B cell (primary cell): ENCODE results near the gene ITGB7. TPM values are rescaled to one million over a fixed set of nuclear protein-coding genes. Genes with fewer than 3 reads are reported as not detected.

Experiments
- ATAC-seq: fragments of 200-7000 bp; cut with Tn5 transposase; one replicate; pipeline ENCODE4 v1.10.0; 2021; ENCODE audit warnings: low read depth, mild to moderate bottlenecking, moderate number of reproducible peaks, moderate library complexity
- CTCF ChIA-PET: fragments of 350-600 bp; sonication (Branson Sonifier 250); formaldehyde crosslinking; loops from one replicate; lab custom pipeline; 2021; ENCODE audit warnings: antibody characterized with exemption, inconsistent platforms; lab: Charles Lee
- POLR2A ChIA-PET: fragments of 350-600 bp; sonication (Branson Sonifier 250); formaldehyde crosslinking; loops from one replicate; lab custom pipeline; 2021; ENCODE audit warnings: antibody characterized with exemption; lab: Charles Lee
- DNase-seq: peaks from one replicate; pipeline ENCODE4 v3.0.0; 2013
- H2AFZ ChIP-seq: 2 replicates; pipeline ENCODE4 v1.6.1; 2012; ENCODE audit warnings: mild to moderate bottlenecking, low read depth, low read length; ENCODE audit not compliant: insufficient read depth, poor library complexity, severe bottlenecking
- H3K27ac ChIP-seq, 2 donors: 1 replicate in 1 of 2; 2 replicates in 1 of 2; pipeline ENCODE4 v1.5.1; 2012 to 2013; ENCODE audit warnings: low read length in 2 of 2, mild to moderate bottlenecking in 2 of 2, moderate library complexity in 1 of 2
- H3K27me3 ChIP-seq, 4 experiments: fragments of 200-600 bp in 1 of 4; sonication (generic) in 1 of 4; replicated peaks in 1 of 4; 1 replicate in 2 of 4; 2 replicates in 2 of 4; pipeline versions ENCODE4 v1.6.1 to v1.7.0; 2013 to 2016; ENCODE audit warnings: low read length in 3 of 4, mild to moderate bottlenecking in 2 of 4, mixed read lengths in 1 of 4, moderate library complexity in 1 of 4; ENCODE audit not compliant: insufficient read depth in 4 of 4, control insufficient read depth in 3 of 4; ENCODE audit errors: control extremely low read depth in 1 of 4
- H3K36me3 ChIP-seq, 2 experiments: replicated peaks in 1 of 2; 1 replicate in 1 of 2; 2 replicates in 1 of 2; pipeline versions ENCODE4 v1.6.1 to v1.7.1; 2013; ENCODE audit warnings: low read length in 1 of 2; ENCODE audit not compliant: insufficient read depth in 2 of 2, control insufficient read depth in 1 of 2; ENCODE audit errors: control extremely low read depth in 1 of 2, extremely low read depth in 1 of 2
- H3K4me1 ChIP-seq, 2 donors: fragments of 200-600 bp in 1 of 2; sonication (generic) in 1 of 2; 1 replicate in 1 of 2; 2 replicates in 1 of 2; pipeline versions ENCODE4 v1.5.1 to v1.6.1; 2013 to 2017; ENCODE audit warnings: low read length in 2 of 2; ENCODE audit not compliant: control insufficient read depth in 2 of 2, insufficient read depth in 2 of 2
- H3K4me2 ChIP-seq: replicated peaks from 2 replicates; pipeline ENCODE3; 2012; ENCODE audit warnings: mild to moderate bottlenecking, low read depth, low read length; ENCODE audit not compliant: poor library complexity, severe bottlenecking
- H3K4me3 ChIP-seq, 5 experiments: fragments of 200-600 bp in 1 of 5; sonication (generic) in 1 of 5; 1 replicate in 3 of 5; 2 replicates in 2 of 5; pipeline versions ENCODE4 v1.5.1 to v1.7.0; 2011 to 2016; ENCODE audit warnings: low read length in 4 of 5, mild to moderate bottlenecking in 4 of 5, low read depth in 2 of 5, control low read depth in 1 of 5, moderate library complexity in 1 of 5; ENCODE audit not compliant: insufficient read depth in 1 of 5; ENCODE audit errors: control extremely low read depth in 1 of 5, extremely low read depth in 1 of 5
- H3K79me2 ChIP-seq: fragments of 200-600 bp; sonication (generic); one replicate; pipeline ENCODE4 v1.6.0; 2016; ENCODE audit warnings: low read length; ENCODE audit not compliant: control insufficient read depth, insufficient read depth
- H3K9ac ChIP-seq: fragments of 200-600 bp; sonication (generic); 2 replicates; pipeline ENCODE4 v1.6.1; 2017; ENCODE audit warnings: mild to moderate bottlenecking, low read length, moderate library complexity
- H3K9me3 ChIP-seq, 3 donors: one replicate each; pipeline versions ENCODE4 v1.6.1 to v1.7.1; 2013; ENCODE audit warnings: low read length in 2 of 3; ENCODE audit not compliant: control insufficient read depth in 2 of 3, insufficient read depth in 1 of 3; ENCODE audit errors: control extremely low read depth in 1 of 3
- H4K20me1 ChIP-seq: 2 replicates; pipeline ENCODE4 v1.6.0; 2012; ENCODE audit warnings: mild to moderate bottlenecking, low read length; ENCODE audit not compliant: insufficient read depth, control insufficient read depth, poor library complexity, severe bottlenecking
- H3K27ac Mint-ChIP-seq: one replicate; pipeline ENCODE4 v1.8.0; 2021; ENCODE audit warnings: mixed read lengths
- H3K27me3 Mint-ChIP-seq: one replicate; pipeline ENCODE4 v1.8.0; 2021; ENCODE audit warnings: mixed read lengths
- H3K4me1 Mint-ChIP-seq: one replicate; pipeline ENCODE4 v1.8.0; 2021; ENCODE audit warnings: mixed read lengths
- H3K4me3 Mint-ChIP-seq: one replicate; pipeline ENCODE4 v1.8.0; 2021; ENCODE audit warnings: mixed read lengths
- H3K9me3 Mint-ChIP-seq: one replicate; pipeline ENCODE4 v1.8.0; 2022; ENCODE audit warnings: mixed read lengths; ENCODE audit not compliant: insufficient read depth
- EZH2 ChIP-seq: IDR thresholded peaks from 2 replicates; pipeline ENCODE4 v1.6.1; 2012; ENCODE audit warnings: borderline replicate concordance, low read depth, mild to moderate bottlenecking, moderate library complexity, low read length; ENCODE audit not compliant: insufficient read depth, poor library complexity, severe bottlenecking
- WGBS: methylation state at CpG from one replicate; pipeline ENCODE4 v1.1.5; 2013; ENCODE audit warnings: missing lambda C conversion rate; ENCODE audit not compliant: insufficient coverage; 5-methylcytosine and 5-hydroxymethylcytosine counted together
- intact Hi-C: fragments of 100-400 bp; cut with micrococcal nuclease; formaldehyde crosslinking; loops from one replicate; pipeline ENCODE4 v1.10.0; 2022
- polyA plus RNA-seq: library from polyadenylated mRNA; depleted of rRNA; stranded (reverse); fragments of >200 nt; gene quantifications from 2 replicates; pipeline ENCODE4 v1.2.3, GENCODE V29; 2012
- total RNA-seq, 2 donors: library from RNA; stranded (reverse); fragments of 120-200 nt in 1 of 2; gene quantifications; 1 replicate in 1 of 2; 2 replicates in 1 of 2; pipeline versions ENCODE4 v1.2.3 to v1.2.4, GENCODE V29; 2013 to 2022
- TF ChIP-seq, protein P1 (sequence below): fragments of 200-600 bp; IDR thresholded peaks from one replicate; pipeline ENCODE4 v1.8.0; 2022; ENCODE audit warnings: antibody characterized with exemption, mild to moderate bottlenecking

ITGB7 gene
- total and polyA plus RNA-seq, 2 donors (not counting 1 experiment from before 2014, with no cell fraction given), result 199 to 265 TPM

DNA sequence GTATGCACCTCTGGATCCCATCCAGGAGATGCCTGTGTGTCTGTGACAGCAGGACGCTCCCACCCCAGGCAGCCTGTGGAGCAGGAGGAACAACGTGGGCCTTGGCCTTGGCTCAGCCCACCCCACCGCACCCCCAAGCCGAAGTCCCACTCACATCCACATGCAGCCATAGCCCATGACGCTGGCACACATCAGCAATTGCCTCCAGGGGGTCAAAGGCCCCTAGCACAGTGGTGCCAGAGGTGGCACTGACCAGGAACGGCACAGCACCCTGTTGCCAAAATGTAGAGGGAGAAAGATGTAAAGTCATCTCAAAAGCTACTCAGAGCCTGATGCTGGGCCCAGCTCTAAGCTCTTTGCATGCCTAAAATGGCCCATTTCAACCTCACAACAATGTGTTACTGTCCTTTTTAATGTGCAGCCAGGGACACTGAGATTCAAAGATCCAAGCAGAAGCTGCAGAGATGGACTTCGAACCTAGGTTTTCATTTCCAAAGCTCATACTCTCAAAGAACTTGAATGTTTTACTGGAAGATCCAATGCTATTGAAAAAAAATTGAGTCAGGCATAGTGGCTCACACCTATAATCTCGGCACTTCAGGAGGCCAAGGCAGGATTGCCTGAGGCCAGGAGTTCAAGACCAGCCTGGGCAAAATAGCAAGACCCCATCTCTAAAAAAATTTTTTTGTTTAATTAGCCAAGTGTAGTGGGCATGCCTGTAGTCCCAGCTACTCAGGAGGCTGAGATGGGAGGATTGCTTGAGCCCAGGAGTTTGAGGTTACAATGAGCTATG, 45.7 kb downstream of the ITGB7 start:
- Histone ChIP-seq H4K20me1 (no peaks in the 10 kb centered on the region), H3K27ac (no peak overlapping the region), H3K36me3 (no peaks in the 10 kb centered on the region), H3K79me2 (no peaks in the 10 kb centered on the region), H3K9ac (no peak overlapping the region), H3K4me1 (peaks cover 4 to 8% of the 10 kb centered on the region in 2 donors), H2AFZ (no peak overlapping the region), H3K27me3 (no peaks in the 10 kb centered on the region), H3K4me2 (no peak overlapping the region), H3K9me3 (no peaks in the 10 kb centered on the region), H3K4me3 (no peak overlapping the region)
- no peaks in the 10 kb centered on the region for H3K27me3 Mint-ChIP-seq
- intact Hi-C loops, result no loop called here
- no peak for ATAC-seq
- no peaks in the 10 kb centered on the region for H3K9me3 Mint-ChIP-seq
- H3K27ac Mint-ChIP-seq, result no peak overlapping the region
- no peak for DNase-seq
- no peak overlapping the region for H3K4me3 Mint-ChIP-seq
- ChIA-PET POLR2A (interaction anchor here (0.6 kb wide), 1 partner anchor 19 kb away, joined by 4 read pairs; the partner anchor contains the start of genes CSAD and ZNF740), CTCF (interaction anchor here (1.0 to 8.4 kb wide), 17 partner anchors 13 to 513 kb away, joined by 4 to 141 read pairs (median 18); partner anchors contain the start of genes AAAS, CSAD, ESPL1 and ITGB7)
- no peak for TF ChIP-seq EZH2
- TF ChIP-seq, protein P1, sequence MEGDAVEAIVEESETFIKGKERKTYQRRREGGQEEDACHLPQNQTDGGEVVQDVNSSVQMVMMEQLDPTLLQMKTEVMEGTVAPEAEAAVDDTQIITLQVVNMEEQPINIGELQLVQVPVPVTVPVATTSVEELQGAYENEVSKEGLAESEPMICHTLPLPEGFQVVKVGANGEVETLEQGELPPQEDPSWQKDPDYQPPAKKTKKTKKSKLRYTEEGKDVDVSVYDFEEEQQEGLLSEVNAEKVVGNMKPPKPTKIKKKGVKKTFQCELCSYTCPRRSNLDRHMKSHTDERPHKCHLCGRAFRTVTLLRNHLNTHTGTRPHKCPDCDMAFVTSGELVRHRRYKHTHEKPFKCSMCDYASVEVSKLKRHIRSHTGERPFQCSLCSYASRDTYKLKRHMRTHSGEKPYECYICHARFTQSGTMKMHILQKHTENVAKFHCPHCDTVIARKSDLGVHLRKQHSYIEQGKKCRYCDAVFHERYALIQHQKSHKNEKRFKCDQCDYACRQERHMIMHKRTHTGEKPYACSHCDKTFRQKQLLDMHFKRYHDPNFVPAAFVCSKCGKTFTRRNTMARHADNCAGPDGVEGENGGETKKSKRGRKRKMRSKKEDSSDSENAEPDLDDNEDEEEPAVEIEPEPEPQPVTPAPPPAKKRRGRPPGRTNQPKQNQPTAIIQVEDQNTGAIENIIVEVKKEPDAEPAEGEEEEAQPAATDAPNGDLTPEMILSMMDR, result no peak
- peaks cover 4% of the 10 kb centered on the region for H3K4me1 Mint-ChIP-seq
- 100% methylated on average over 4 of the region's 8 CpGs for WGBS

GRCh38 chr12:53160673-53161072, 46.4 kb downstream of the ITGB7 start:
- Mint-ChIP-seq H3K4me3 (no peak overlapping the region), H3K27me3 (no peaks in the 10 kb centered on the region), H3K9me3 (no peaks in the 10 kb centered on the region), H3K4me1 (peaks cover 4% of the 10 kb centered on the region), H3K27ac (no peak overlapping the region)
- no peaks in the 10 kb centered on the region for H3K27me3 ChIP-seq
- no peak overlapping the region for H3K27ac ChIP-seq
- no peaks in the 10 kb centered on the region for H3K79me2 ChIP-seq
- TF ChIP-seq, protein P1, result no peak
- TF ChIP-seq EZH2, result no peak
- DNase-seq (no peak), ATAC-seq (no peak)
- no peak overlapping the region for H3K4me2 ChIP-seq
- H3K9me3 ChIP-seq, result no peaks in the 10 kb centered on the region
- H3K4me1 ChIP-seq, result peaks cover 4 to 8% of the 10 kb centered on the region in 2 donors
- ChIA-PET POLR2A (interaction anchor here (0.6 kb wide), 1 partner anchor 26 kb away, joined by 3 read pairs; no protein-coding TSS in a partner anchor), CTCF (interaction anchor here (0.9 to 8.4 kb wide), 22 partner anchors 13 to 513 kb away, joined by 3 to 141 read pairs (median 16); partner anchors contain the start of genes AAAS, CSAD, ESPL1 and ITGB7)
- intact Hi-C loops, result no loop called here
- 100% methylated on average over 2 of the region's 2 CpGs for WGBS
- H3K9ac ChIP-seq, result no peak overlapping the region
- H3K4me3 ChIP-seq, result no peak overlapping the region
- H2AFZ ChIP-seq, result no peak overlapping the region
- no peaks in the 10 kb centered on the region for H3K36me3 ChIP-seq
- H4K20me1 ChIP-seq, result no peaks in the 10 kb centered on the region
